HepG2 (cell line): ENCODE data around the gene ZBTB9. TPM values are rescaled to one million over a fixed set of nuclear protein-coding genes. Genes with fewer than 3 reads are reported as not detected.

Source experiments
- ATAC-seq: fragments of 200-7000 bp; cut with Tn5 transposase; 3 replicates; pipeline ENCODE4 v1.9.1; 2020; ENCODE audit warnings: mild to moderate bottlenecking, moderate library complexity
- BruUV-seq: library from RNA; stranded (reverse); fragments of 400-500 nt; replicated peaks from 2 replicates; lab custom pipeline; 2021; lab: Mats Ljungman, UMichigan
- CTCF ChIA-PET: fragments of 300-600 bp; formaldehyde crosslinking; extraction: SDS; loops from one replicate; lab custom pipeline; 2021; ENCODE audit warnings: low total read pairs, inconsistent platforms, low intra/inter-chr PET ratio; lab: Yijun Ruan, JAX
- POLR2A ChIA-PET: fragments of 350-600 bp; sonication (Branson Sonifier 250); formaldehyde crosslinking; loops from one replicate; lab custom pipeline; 2020; ENCODE audit warnings: antibody characterized with exemption, inconsistent platforms; lab: Yijun Ruan, JAX
- DNase-seq: peaks from one replicate; pipeline ENCODE4 v3.0.0-alpha.2; 2015; ENCODE audit warnings: low spot score
- FAIRE-seq: peaks from 3 replicates; lab custom pipeline; 2011; peaks lifted over from hg19 to GRCh38; lab: Jason Lieb, UNC
- H2AFZ ChIP-seq: one replicate; pipeline ENCODE4 v1.6.1; 2011; ENCODE audit warnings: low read length, inconsistent platforms
- H3K27ac ChIP-seq: fragments of 300-600 bp; 3 replicates; pipeline ENCODE4 v1.8.0; 2011; ENCODE audit warnings: mixed run types, mild to moderate bottlenecking, mixed read lengths, low read length, inconsistent platforms; ENCODE audit not compliant: insufficient read depth; ENCODE audit errors: extremely low read length
- H3K27me3 ChIP-seq, 2 experiments: fragments of 200-600 bp in 1 of 2; 2 replicates in 1 of 2; 3 replicates in 1 of 2; pipeline versions ENCODE4 v1.6.0 to v1.8.0; 2011; ENCODE audit warnings: low read length in 2 of 2, mild to moderate bottlenecking in 2 of 2, moderate library complexity in 2 of 2, inconsistent platforms in 1 of 2; ENCODE audit not compliant: insufficient read depth in 2 of 2, control insufficient read depth in 1 of 2
- H3K36me3 ChIP-seq, 2 experiments: fragments of 200-600 bp in 1 of 2; replicated peaks in 1 of 2; 2 replicates in 1 of 2; 3 replicates in 1 of 2; pipeline versions ENCODE4 v1.5.1 to v1.8.0; 2011; ENCODE audit warnings: low read length in 2 of 2, inconsistent platforms in 1 of 2; ENCODE audit not compliant: insufficient read depth in 2 of 2, control insufficient read depth in 1 of 2
- H3K4me1 ChIP-seq: 2 replicates; pipeline ENCODE4 v1.5.1; 2012; ENCODE audit warnings: low read length, inconsistent platforms; ENCODE audit not compliant: insufficient read depth
- H3K4me2 ChIP-seq: 2 replicates; pipeline ENCODE4 v1.6.0; 2011; ENCODE audit warnings: low read depth, low read length, inconsistent platforms
- H3K4me3 ChIP-seq, 3 experiments: fragments of 200-600 bp in 1 of 3; sonication (generic), shearing (Covaris generic) in 1 of 3; replicated peaks in 1 of 3; 2 replicates each; pipeline ENCODE4 v1.5.1; 2011 to 2016; ENCODE audit warnings: low read length in 3 of 3, inconsistent platforms in 2 of 3, low read depth in 2 of 3, mild to moderate bottlenecking in 2 of 3, control low read depth in 1 of 3, mixed read lengths in 1 of 3; ENCODE audit not compliant: insufficient read depth in 1 of 3
- H3K79me2 ChIP-seq: one replicate; pipeline ENCODE4 v1.6.1; 2011; ENCODE audit warnings: low read length, inconsistent platforms; ENCODE audit not compliant: insufficient read depth
- H3K9ac ChIP-seq: 2 replicates; pipeline ENCODE4 v1.6.0; 2011; ENCODE audit warnings: mild to moderate bottlenecking, low read depth, low read length, inconsistent platforms; ENCODE audit not compliant: insufficient read depth
- H3K9me3 ChIP-seq: 2 replicates; pipeline ENCODE4 v1.5.1; 2012; ENCODE audit warnings: mild to moderate bottlenecking, low read length
- H4K20me1 ChIP-seq: 2 replicates; pipeline ENCODE4 v1.6.0; 2011; ENCODE audit warnings: inconsistent platforms, mild to moderate bottlenecking, low read length, moderate library complexity; ENCODE audit not compliant: insufficient read depth
- ATF1 ChIP-seq: IDR thresholded peaks from 2 replicates; pipeline ENCODE4 v1.6.1; 2016; ENCODE audit warnings: mild to moderate bottlenecking, control low read depth
- HDAC6 ChIP-seq: fragments of 200-600 bp; sonication (generic); IDR thresholded peaks from 2 replicates; pipeline ENCODE4 v1.7.0; 2017; ENCODE audit warnings: mild to moderate bottlenecking, antibody characterized with exemption, low read length, low read depth
- PITX1 ChIP-seq: sonication (generic); formaldehyde crosslinking; IDR thresholded peaks from 2 replicates; pipeline ENCODE4 v1.5.1; 2020; ENCODE audit warnings: mild to moderate bottlenecking, missing genetic modification reagents
- TP53 ChIP-seq: sonication (generic); formaldehyde crosslinking; conservative IDR thresholded peaks from 2 replicates; pipeline ENCODE4 v1.4.0; 2020; ENCODE audit warnings: missing genetic modification reagents
- WGBS: methylation state at CpG from one replicate; pipeline ENCODE4 v1.1.6; 2017; ENCODE audit warnings: low lambda C conversion rate; 5-methylcytosine and 5-hydroxymethylcytosine counted together
- in situ Hi-C: cut with HindIII; loops from 2 replicates; pipeline ENCODE4 v1.10.0; 2017; ENCODE audit warnings: low pct_unique_long_range_greater_than_20kb; ENCODE audit not compliant: extremely low pct_ligation_motif_present
- intact Hi-C: fragments of 100-400 bp; cut with micrococcal nuclease; formaldehyde crosslinking; loops from one replicate; pipeline ENCODE4 v1.10.0; 2022; ENCODE audit not compliant: unreplicated experiment
- microRNA-seq: library from miRNA; unstranded; fragments of <30 nt; microRNA quantifications from one replicate; pipeline ENCODE4, GENCODE V29; 2020
- polyA plus RNA-seq, 8 experiments: library from polyadenylated mRNA; depleted of rRNA in 3 of 8; stranded (reverse) in 7 of 8; unstranded in 1 of 8; fragments of >200 nt; fragmentation: Illumina TruSeq in 4 of 8; extraction: Trizol in 4 of 8; gene quantifications; 2 replicates each; pipeline versions ENCODE4 v1.2.1 to v1.2.3, GENCODE V29; 2011 to 2016; ENCODE audit warnings: low read depth in 4 of 8, missing spikeins in 1 of 8, mixed read lengths in 1 of 8; ENCODE audit not compliant: insufficient read depth in 1 of 8
- small RNA-seq, 3 experiments: library from RNA; depleted of rRNA; stranded (forward); fragments of <200 nt; gene quantifications; one replicate each; pipeline ENCODE3, GENCODE V24; 2012; ENCODE audit warnings: low read depth in 2 of 3, low replicate concordance in 1 of 3; ENCODE audit not compliant: insufficient read length in 3 of 3, insufficient read depth in 2 of 3
- total RNA-seq, 5 experiments: library from RNA; depleted of rRNA; stranded (reverse); fragments of >200 nt; fragmentation: Illumina TruSeq; extraction: Trizol; gene quantifications; 2 replicates each; pipeline ENCODE4 v1.2.3, GENCODE V29; 2016; ENCODE audit warnings: low read depth in 1 of 5
- TF ChIP-seq, protein P1 (sequence below): IDR thresholded peaks from 2 replicates; pipeline ENCODE4 v1.6.1; 2012; ENCODE audit warnings: low read depth, low read length, improper control_type of control experiment
- TF ChIP-seq, protein P2 (sequence below), 2 experiments: IDR thresholded peaks; 2 replicates each; pipeline ENCODE4 v1.6.1; 2011 to 2012; ENCODE audit warnings: low read length in 2 of 2, borderline replicate concordance in 1 of 2, low read depth in 1 of 2, mild to moderate bottlenecking in 1 of 2, moderate library complexity in 1 of 2

ZBTB9 gene
- total and polyA plus RNA-seq, 2 of the 13 experiments (the other 11 are each of a cell fraction or from before 2014, with no cell fraction given): 5.3 to 9.2 TPM

DNA sequence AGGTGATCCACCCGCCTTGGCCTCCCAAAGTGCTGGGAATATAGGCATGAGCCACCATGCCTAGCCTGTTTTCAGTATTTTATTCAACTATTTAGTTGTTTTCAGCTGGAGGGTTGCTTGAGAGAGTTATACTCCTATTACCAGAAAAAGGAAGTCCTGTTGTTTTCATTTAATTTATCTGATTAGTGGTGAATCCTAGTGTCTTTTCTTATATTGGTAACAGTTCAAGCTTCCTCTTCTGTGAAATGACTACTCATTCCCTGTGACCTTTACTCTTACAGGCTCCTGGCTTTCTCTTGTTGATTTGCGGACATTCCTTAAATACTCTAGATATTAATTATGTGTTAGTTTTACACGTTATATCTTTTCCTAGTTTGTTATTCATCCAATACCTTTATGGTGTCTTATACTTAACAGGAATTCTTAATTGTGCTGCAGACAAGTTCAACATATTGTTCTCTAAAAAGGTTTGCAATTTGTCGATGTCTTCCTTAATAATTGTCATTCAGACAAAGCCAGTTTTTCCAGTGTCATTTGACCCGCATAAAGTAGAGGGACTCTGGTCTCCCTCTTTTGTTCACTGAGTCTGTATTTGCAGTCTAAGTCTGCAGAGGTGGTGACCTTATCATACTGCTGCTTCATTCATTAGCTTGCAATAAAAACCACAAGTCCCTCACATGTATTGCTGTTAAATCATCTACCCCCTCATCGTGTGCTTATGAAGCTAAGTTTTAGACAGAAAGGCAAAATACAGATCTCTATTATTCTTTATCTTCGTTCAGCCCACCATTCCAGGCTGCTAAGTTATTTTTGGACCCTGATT is 51.4 kb downstream of the ZBTB9 start:
- TF ChIP-seq TP53 (CRISPR knock-in tag) (no peak), ATF1 (no peak), PITX1 (no peak), HDAC6 (no peak)
- TF ChIP-seq, protein P1, sequence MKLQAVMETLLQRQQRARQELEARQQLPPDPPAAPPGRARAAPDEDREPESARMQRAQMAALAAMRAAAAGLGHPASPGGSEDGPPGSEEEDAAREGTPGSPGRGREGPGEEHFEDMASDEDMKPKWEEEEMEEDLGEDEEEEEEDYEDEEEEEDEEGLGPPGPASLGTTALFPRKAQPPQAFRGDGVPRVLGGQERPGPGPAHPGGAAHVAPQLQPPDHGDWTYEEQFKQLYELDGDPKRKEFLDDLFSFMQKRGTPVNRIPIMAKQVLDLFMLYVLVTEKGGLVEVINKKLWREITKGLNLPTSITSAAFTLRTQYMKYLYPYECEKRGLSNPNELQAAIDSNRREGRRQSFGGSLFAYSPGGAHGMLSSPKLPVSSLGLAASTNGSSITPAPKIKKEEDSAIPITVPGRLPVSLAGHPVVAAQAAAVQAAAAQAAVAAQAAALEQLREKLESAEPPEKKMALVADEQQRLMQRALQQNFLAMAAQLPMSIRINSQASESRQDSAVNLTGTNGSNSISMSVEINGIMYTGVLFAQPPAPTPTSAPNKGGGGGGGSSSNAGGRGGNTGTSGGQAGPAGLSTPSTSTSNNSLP: peak; percentile 47; the same call in 1 of the 2 replicates
- TF ChIP-seq, protein P2, sequence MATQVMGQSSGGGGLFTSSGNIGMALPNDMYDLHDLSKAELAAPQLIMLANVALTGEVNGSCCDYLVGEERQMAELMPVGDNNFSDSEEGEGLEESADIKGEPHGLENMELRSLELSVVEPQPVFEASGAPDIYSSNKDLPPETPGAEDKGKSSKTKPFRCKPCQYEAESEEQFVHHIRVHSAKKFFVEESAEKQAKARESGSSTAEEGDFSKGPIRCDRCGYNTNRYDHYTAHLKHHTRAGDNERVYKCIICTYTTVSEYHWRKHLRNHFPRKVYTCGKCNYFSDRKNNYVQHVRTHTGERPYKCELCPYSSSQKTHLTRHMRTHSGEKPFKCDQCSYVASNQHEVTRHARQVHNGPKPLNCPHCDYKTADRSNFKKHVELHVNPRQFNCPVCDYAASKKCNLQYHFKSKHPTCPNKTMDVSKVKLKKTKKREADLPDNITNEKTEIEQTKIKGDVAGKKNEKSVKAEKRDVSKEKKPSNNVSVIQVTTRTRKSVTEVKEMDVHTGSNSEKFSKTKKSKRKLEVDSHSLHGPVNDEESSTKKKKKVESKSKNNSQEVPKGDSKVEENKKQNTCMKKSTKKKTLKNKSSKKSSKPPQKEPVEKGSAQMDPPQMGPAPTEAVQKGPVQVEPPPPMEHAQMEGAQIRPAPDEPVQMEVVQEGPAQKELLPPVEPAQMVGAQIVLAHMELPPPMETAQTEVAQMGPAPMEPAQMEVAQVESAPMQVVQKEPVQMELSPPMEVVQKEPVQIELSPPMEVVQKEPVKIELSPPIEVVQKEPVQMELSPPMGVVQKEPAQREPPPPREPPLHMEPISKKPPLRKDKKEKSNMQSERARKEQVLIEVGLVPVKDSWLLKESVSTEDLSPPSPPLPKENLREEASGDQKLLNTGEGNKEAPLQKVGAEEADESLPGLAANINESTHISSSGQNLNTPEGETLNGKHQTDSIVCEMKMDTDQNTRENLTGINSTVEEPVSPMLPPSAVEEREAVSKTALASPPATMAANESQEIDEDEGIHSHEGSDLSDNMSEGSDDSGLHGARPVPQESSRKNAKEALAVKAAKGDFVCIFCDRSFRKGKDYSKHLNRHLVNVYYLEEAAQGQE (IDR thresholded peaks at IDR 0.05; ENCODE audit: borderline replicate concordance in 1 of 2, low read depth in 1 of 2, low read length in 2 of 2): no peak
- TF ChIP-seq, all 625 proteins: peak for 1
- no peaks in the 10 kb centered on the region for H3K9me3 ChIP-seq
- H3K4me3 ChIP-seq: no peak overlapping the region
- H3K36me3 ChIP-seq: no peaks in the 10 kb centered on the region
- no peaks in the 10 kb centered on the region for H3K79me2 ChIP-seq
- H4K20me1 ChIP-seq: no peaks in the 10 kb centered on the region
- FAIRE-seq: no peak
- ATAC-seq: peak; percentile 46; the same call in 2 of the 3 replicates
- WGBS: 18% methylated on average over 7 of the region's 7 CpGs
- no peak for DNase-seq
- CTCF ChIA-PET: no interaction called here
- no peak overlapping the region for H3K9ac ChIP-seq
- H3K4me1 ChIP-seq: peaks cover 17% of the 10 kb centered on the region
- 0 out of 2 replicates have a peak overlapping the region, but pooled peaks have one; percentile 16 for H3K4me2 ChIP-seq
- H3K27ac ChIP-seq: no peak overlapping the region
- H2AFZ ChIP-seq: no peak overlapping the region
- intact Hi-C loops: no loop called here
- in situ Hi-C loops: no loop called here
- H3K27me3 ChIP-seq: peaks cover 0 to 9% of the 10 kb centered on the region in 2 experiments; a peak in 2 of 5 replicates
- POLR2A ChIA-PET: no interaction called here
- BruUV-seq: no TSS peak

Small RNAs within 50 kb of the gene (microRNA-seq; reads per million reads assigned to microRNA genes)
- gene MIR5004: not detected

Small RNAs within 50 kb of the gene (small RNA-seq; reads per million reads assigned to genes)
- gene ZBTB9: 0 reads per million in 3 experiments

Other genes starting within 250 kb of the ZBTB9 start
- gene HSD17B8, start 249.9 kb upstream of the ZBTB9 start, total RNA-seq (2016; rRNA removed; fragmentation: Illumina TruSeq; extraction: Trizol): 12.6 and 13.5 TPM in 2 replicates
- gene HSD17B8, start 249.9 kb upstream of the ZBTB9 start, polyA plus RNA-seq (2011; rRNA removed): 20.1 and 21.6 TPM in 2 replicates
- 19.8 and 23.9 TPM in 2 replicates for gene RING1, start 246.1 kb upstream of the ZBTB9 start, total RNA-seq (2016; rRNA removed; fragmentation: Illumina TruSeq; extraction: Trizol)
- gene RING1, start 246.1 kb upstream of the ZBTB9 start, polyA plus RNA-seq (2011; rRNA removed): 33.6 and 42.9 TPM in 2 replicates
- 40.2 and 48.9 TPM in 2 replicates for gene VPS52, start 182.7 kb upstream of the ZBTB9 start, total RNA-seq (2016; rRNA removed; fragmentation: Illumina TruSeq; extraction: Trizol)
- 85.5 and 87.0 TPM in 2 replicates for gene VPS52, start 182.7 kb upstream of the ZBTB9 start, polyA plus RNA-seq (2011; rRNA removed)
- 3,896 and 4,448 TPM in 2 replicates for gene RPS18, start 182.5 kb upstream of the ZBTB9 start, total RNA-seq (2016; rRNA removed; fragmentation: Illumina TruSeq; extraction: Trizol)
- 5,415 and 5,806 TPM in 2 replicates for gene RPS18, start 182.5 kb upstream of the ZBTB9 start, polyA plus RNA-seq (2011; rRNA removed)
- gene B3GALT4, start 177.5 kb upstream of the ZBTB9 start, total RNA-seq (2016; rRNA removed; fragmentation: Illumina TruSeq; extraction: Trizol): 0.27 TPM in 1 of 2 replicates, not detected in the other
- 0.04 TPM in 1 of 2 replicates, not detected in the other for gene B3GALT4, start 177.5 kb upstream of the ZBTB9 start, polyA plus RNA-seq (2011; rRNA removed)
- 99.9 and 105 TPM in 2 replicates for gene WDR46, start 165.3 kb upstream of the ZBTB9 start, total RNA-seq (2016; rRNA removed; fragmentation: Illumina TruSeq; extraction: Trizol)
- gene WDR46, start 165.3 kb upstream of the ZBTB9 start, polyA plus RNA-seq (2011; rRNA removed): 47.4 and 54.6 TPM in 2 replicates
- gene PFDN6, start 165.0 kb upstream of the ZBTB9 start, total RNA-seq (2016; rRNA removed; fragmentation: Illumina TruSeq; extraction: Trizol): 87.0 and 118 TPM in 2 replicates
- 75.5 and 92.2 TPM in 2 replicates for gene PFDN6, start 165.0 kb upstream of the ZBTB9 start, polyA plus RNA-seq (2011; rRNA removed)
- gene RGL2, start 155.6 kb upstream of the ZBTB9 start, total RNA-seq (2016; rRNA removed; fragmentation: Illumina TruSeq; extraction: Trizol): 16.5 and 22.9 TPM in 2 replicates
- 47.4 and 55.8 TPM in 2 replicates for gene RGL2, start 155.6 kb upstream of the ZBTB9 start, polyA plus RNA-seq (2011; rRNA removed)
- gene TAPBP, start 140.5 kb upstream of the ZBTB9 start, total RNA-seq (2016; rRNA removed; fragmentation: Illumina TruSeq; extraction: Trizol): 16.4 and 32.3 TPM in 2 replicates
- gene TAPBP, start 140.5 kb upstream of the ZBTB9 start, polyA plus RNA-seq (2011; rRNA removed): 27.4 and 34.1 TPM in 2 replicates
- gene ZBTB22, start 136.8 kb upstream of the ZBTB9 start, total RNA-seq (2016; rRNA removed; fragmentation: Illumina TruSeq; extraction: Trizol): 6.6 and 8.0 TPM in 2 replicates
- 10.6 and 13.4 TPM in 2 replicates for gene ZBTB22, start 136.8 kb upstream of the ZBTB9 start, polyA plus RNA-seq (2011; rRNA removed)
- gene DAXX, start 131.6 kb upstream of the ZBTB9 start, total RNA-seq (2016; rRNA removed; fragmentation: Illumina TruSeq; extraction: Trizol): 48.9 and 49.4 TPM in 2 replicates
- gene DAXX, start 131.6 kb upstream of the ZBTB9 start, polyA plus RNA-seq (2011; rRNA removed): 21.5 and 21.8 TPM in 2 replicates
- gene KIFC1, start 62.8 kb upstream of the ZBTB9 start, total RNA-seq (2016; rRNA removed; fragmentation: Illumina TruSeq; extraction: Trizol): 45.5 and 47.6 TPM in 2 replicates
- gene KIFC1, start 62.8 kb upstream of the ZBTB9 start, polyA plus RNA-seq (2011; rRNA removed): 20.4 and 25.0 TPM in 2 replicates
- gene PHF1, start 43.6 kb upstream of the ZBTB9 start, total RNA-seq (2016; rRNA removed; fragmentation: Illumina TruSeq; extraction: Trizol): 14.3 and 25.4 TPM in 2 replicates
- 61.9 and 77.2 TPM in 2 replicates for gene PHF1, start 43.6 kb upstream of the ZBTB9 start, polyA plus RNA-seq (2011; rRNA removed)
- 106 and 180 TPM in 2 replicates for gene CUTA, start 36.5 kb upstream of the ZBTB9 start, total RNA-seq (2016; rRNA removed; fragmentation: Illumina TruSeq; extraction: Trizol)
- gene CUTA, start 36.5 kb upstream of the ZBTB9 start, polyA plus RNA-seq (2011; rRNA removed): 169 and 170 TPM in 2 replicates
- gene SYNGAP1, start 34.5 kb upstream of the ZBTB9 start, total RNA-seq (2016; rRNA removed; fragmentation: Illumina TruSeq; extraction: Trizol): 0.41 and 0.75 TPM in 2 replicates
- 1.1 and 1.9 TPM in 2 replicates for gene SYNGAP1, start 34.5 kb upstream of the ZBTB9 start, polyA plus RNA-seq (2011; rRNA removed)
- gene BAK1, start 125.7 kb downstream of the ZBTB9 start, total RNA-seq (2016; rRNA removed; fragmentation: Illumina TruSeq; extraction: Trizol): 23.8 and 25.9 TPM in 2 replicates
- 15.0 and 22.2 TPM in 2 replicates for gene BAK1, start 125.7 kb downstream of the ZBTB9 start, polyA plus RNA-seq (2011; rRNA removed)
- 3.4 and 3.8 TPM in 2 replicates for gene ITPR3, start 166.7 kb downstream of the ZBTB9 start, total RNA-seq (2016; rRNA removed; fragmentation: Illumina TruSeq; extraction: Trizol)
- gene ITPR3, start 166.7 kb downstream of the ZBTB9 start, polyA plus RNA-seq (2011; rRNA removed): 21.4 and 27.4 TPM in 2 replicates